Activated CD4-positive, alpha-beta T cell treated with anti-CD3 and anti-CD28 coated beads, Interleukin-2, amount 50 U/mL, for 48 hours (primary cell): ENCODE data around the gene LGALS9.
"Not testable (repeated sequence)": the region's sequence is repeated elsewhere in the genome, so short reads cannot be mapped to it uniquely, and the experiment has no call there.

Experiments used
- DNase-seq, 2 experiments: peaks; one replicate each; pipeline ENCODE4 v3.0.0-alpha.2; 2020

Gene LGALS9

DNA sequence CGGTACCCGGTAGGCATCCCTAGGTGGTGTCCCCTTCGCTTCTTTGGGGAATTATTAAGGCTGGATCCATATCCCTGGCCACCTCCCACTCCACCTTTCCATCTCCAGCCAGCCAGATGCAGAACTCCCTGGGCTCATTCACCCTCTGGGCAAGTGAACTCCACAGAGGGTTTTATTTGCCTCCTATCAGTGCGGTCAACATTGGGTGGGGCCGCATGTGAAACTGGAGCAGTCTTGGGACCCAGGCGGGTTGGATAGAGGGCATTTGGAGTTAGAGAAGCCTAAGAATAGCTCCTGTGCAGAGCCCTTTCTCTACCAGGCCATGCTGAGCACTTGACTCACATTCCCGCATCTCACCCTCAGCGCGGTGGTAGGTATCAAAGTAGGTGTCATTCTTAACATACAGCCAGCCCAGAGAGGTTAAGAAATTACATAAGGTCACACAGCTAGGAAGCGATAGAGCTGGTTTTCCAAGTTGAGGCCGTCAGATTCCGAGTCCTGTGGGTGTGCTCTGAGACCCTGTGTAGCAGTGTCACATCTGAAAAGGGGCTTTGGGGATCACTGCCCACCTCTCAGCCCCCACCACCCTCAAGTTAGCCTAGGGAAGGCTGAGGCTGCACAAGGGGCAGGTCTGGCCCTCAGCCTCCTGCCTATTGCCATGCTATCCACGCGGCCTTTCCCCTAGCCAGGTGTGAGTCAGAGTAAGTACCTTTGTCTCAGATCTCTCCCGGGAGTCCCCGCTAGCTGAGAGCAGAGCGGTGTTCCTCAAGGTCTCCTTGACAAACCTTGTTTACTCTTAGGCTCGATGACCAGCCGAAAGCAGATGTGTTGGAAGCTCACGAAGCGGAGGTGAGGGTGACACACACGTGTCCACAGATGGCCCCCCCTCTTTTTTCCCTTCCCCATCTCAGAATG is 26.9 kb upstream of the LGALS9 start:
- no peak for DNase-seq

DNA sequence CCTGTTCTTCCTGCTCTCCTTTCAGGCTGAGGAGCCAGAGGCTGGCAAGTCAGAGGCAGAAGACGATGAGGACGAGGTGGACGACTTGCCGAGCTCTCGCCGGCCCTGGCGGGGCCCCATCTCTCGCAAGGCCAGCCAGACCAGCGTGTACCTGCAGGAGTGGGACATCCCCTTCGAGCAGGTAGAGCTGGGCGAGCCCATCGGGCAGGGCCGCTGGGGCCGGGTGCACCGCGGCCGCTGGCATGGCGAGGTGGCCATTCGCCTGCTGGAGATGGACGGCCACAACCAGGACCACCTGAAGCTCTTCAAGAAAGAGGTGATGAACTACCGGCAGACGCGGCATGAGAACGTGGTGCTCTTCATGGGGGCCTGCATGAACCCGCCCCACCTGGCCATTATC is 25.6 kb upstream of the LGALS9 start:
- DNase-seq = no peak

GRCh38 chr17:27607521-27608091 is 23.4 kb upstream of the LGALS9 start:
- DNase-seq = no peak

- no peak for DNase-seq
Observed at GRCh38 chr17:27608328-27609230, 22.4 kb upstream of the LGALS9 start.

GRCh38 chr17:27609611-27610303 is 21.2 kb upstream of the LGALS9 start:
- peak in 1 of 2 experiments; percentile 32 for DNase-seq

GRCh38 chr17:27610304-27610677 is 20.7 kb upstream of the LGALS9 start:
- no peak for DNase-seq

DNA sequence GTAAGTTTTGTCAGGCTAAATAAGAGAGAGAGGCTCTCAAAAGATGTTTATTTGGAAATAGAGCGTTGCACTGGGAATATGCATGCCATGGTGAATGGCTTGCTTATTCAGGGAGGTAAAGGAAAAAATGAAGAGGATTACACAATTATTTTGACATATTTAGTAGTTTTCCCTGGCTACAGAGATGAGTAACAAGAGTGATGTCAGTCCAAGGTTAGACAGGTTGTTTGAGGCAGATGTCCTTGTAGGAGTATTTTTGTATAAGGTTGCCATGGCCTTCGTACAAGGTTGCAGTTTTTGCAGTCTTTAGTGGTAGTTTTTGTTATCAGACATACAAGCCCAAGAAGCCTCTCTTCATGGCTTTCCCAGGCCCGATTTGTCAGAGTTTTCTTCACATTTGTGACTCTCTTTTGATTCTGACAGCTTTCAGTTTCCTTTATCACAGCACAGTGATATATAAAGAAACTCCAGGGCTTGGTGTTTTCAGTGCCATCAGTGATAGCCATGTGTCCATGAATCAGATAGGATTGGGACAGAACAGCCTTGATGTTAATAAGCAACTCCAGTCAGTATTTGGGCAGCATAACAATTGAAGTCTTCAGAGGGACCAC is 18.7 kb upstream of the LGALS9 start:
- no peak for DNase-seq

DNA sequence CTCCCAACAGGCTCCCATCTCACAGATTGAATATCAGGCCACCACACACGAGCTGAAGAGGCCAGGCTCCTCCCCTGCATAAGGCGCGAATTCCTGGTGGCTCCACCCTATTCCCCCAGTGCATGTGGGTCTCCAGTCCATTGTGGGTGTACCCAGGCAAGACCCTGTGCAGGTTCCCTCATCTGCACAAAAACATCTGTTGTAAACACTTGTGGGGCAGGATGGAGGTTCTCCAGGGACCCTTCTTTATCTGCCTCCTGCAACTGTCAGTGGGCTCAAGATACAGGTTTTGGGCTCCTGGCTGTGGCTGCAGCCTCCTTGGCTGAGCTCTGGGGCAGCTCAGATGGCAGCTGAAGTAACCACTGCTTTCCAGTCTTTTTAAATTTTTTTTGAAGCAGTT is 17.6 kb upstream of the LGALS9 start:
- no peak for DNase-seq

- no peak for DNase-seq
Observed at GRCh38 chr17:27615121-27615520, 15.9 kb upstream of the LGALS9 start.

DNA sequence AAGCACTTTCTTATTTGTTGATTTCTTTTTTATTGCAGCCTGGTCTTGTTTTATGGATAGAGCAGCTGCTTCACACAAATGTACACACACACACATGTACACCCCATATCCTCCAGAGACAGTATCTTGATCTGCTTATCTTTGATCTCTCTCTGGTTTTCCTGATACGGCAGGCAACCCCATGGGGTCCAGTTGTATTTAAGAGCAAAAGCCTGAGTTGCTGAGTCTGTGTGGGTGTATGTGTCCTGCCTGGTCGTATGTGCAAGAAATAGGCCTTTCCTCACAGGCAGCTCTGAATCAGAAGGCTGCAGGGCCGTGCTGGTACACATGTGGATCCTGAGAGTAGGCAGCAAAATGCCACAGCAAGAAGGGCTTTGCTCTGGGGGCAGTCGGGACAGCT is 14.6 kb upstream of the LGALS9 start:
- no peak for DNase-seq

DNA sequence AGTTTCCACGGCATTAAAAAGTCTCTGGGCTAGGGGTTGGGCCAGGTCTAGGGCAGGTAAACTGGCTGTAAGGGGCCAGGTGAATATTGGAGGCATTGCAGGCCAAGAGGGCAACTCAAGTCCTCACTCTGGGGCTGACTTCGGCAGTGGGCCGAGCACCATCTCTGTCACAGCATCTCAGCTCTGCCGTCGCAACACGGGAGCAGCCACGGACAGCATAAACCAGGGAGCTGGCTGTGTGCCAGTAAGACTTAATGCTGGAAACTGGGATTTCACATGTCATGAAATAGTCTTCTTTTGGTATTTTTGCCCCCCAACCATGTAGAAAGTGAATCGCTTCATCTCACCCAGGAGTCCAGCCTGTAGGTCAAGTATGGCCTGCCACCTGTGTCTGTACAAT is 12.6 kb upstream of the LGALS9 start:
- DNase-seq = no peak

DNA sequence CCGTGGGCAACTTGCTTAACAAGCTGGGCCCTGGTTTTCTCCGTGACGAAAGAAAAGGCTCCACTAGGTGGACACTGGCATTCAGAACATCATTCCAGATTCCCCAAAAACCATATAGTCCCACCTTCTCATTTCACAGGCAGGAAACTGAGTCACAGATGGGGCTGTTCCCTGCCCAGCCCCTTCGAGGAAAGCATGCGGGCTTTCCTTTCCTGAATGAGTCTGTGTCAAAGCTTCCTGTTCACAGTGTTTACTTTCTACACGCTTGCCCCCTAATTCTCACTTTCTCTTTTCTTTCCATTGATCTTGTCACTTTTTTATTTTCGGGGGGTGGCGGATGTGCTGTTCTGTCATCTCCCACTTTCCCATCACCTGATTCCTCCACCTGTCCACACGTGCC is 10.3 kb upstream of the LGALS9 start:
- DNase-seq = no peak

DNA sequence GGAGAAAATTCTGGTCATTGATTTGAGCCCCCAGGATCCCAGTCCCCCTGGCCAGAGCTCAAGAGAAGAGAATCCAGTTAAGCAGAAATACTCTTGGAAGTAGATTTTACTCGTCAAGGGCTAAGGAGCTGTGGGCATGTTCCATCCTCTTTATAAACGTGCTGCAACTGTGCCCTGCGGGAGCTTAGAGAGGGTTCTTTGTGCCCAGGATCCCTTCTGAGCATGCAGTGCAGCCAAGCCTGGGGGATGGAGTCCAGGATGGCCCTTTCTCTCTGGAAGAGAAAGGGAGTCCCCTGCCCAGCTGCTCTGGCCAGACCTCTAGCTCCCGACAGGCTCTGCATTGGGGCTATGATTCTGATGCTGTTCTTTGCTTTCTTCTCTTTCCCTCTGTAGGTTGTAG is 9.5 kb upstream of the LGALS9 start:
- DNase-seq = no peak

DNA sequence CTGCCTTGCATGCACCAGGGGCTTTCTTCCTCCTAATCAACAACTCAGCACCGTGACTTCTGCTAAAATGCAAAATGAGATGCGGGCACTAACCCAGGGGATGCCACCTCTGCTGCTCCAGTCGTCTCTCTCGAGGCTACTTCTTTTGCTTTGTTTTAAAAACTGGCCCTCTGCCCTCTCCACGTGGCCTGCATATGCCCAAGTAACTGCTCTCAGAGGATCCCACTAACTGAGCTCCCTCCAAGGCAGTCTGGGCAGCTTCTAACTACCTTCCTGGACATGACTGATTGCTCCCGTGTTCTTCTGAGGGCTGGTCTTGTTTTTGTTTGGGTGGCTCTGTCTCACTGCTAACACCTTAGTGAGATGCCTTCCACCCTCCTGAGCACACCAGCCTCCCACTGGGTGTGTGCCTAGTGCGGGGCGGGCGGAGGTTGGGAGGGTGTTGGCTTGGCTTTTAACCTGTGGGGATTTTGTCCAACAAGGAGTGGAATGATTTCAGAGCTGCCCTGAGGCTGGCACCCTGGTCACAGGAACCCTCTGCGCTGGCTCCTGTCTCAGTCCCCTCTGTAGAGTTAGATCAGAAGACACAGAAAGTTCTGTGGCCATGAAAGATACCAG is 8.9 kb upstream of the LGALS9 start:
- no peak for DNase-seq

DNA sequence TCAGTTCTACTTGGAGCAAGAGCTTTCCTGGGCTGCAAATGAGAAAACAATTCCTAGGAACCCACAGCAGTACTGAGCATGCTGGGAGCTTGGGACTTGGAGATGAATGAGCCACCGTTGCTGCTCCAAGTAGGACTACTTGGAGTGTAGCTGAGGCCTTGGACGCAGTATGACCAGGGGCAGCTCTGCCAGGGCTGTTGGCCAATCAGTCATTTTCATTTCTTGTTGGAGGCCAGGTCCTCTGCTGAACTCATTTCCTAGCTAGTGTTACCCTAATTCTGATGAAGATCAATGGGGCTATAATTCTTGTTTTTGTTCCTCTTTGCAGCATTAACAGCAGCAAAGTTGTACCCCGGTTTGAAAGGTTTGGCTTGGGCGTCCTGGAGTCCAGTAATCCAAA is 8.0 kb upstream of the LGALS9 start:
- no peak for DNase-seq

DNA sequence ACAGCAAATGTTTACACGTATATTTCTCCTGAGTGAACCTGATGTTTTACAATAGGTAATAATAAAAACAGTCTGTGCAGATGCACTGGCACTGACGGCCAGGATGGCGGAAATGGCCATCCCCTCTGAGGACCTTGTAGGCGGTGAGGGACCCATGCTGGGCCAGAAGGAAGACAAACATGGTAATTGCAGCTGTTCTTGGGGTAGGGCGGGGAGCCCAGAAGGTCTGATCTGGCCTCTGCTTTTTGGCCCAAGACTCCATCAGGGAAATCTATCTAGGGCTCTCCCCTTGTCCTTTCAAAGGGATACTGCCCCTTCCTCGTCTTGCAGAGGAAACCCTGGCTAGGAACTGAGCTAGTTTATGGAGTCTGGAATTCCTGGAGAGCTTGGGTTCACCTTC is 7.4 kb upstream of the LGALS9 start:
- DNase-seq = no peak

- no peak for DNase-seq
Observed at GRCh38 chr17:27624539-27624938, 6.4 kb upstream of the LGALS9 start.

GRCh38 chr17:27625856-27626255 is 5.1 kb upstream of the LGALS9 start:
- no peak for DNase-seq

- no peak for DNase-seq
Observed at GRCh38 chr17:27627514-27627913, 3.5 kb upstream of the LGALS9 start.

GRCh38 chr17:27628376-27628775 is 2.6 kb upstream of the LGALS9 start:
- DNase-seq = no peak

- DNase-seq = not testable (repeated sequence)
Observed at GRCh38 chr17:27629260-27629659, 1.7 kb upstream of the LGALS9 start.

- peak in 1 of 2 experiments; percentile 18 for DNase-seq
Observed at GRCh38 chr17:27631411-27631760, 398 bp downstream of the LGALS9 start.
